Tibial nerve (tissue), 4 donors: ENCODE results near the gene CHL1. TPM values are rescaled to one million over a fixed set of nuclear protein-coding genes. Genes with fewer than 3 reads are reported as not detected.

Experiments
- DNase-seq, 2 donors: peaks; one replicate each; pipeline ENCODE4 v3.0.0-alpha.2; 2019; ENCODE audit warnings: low spot score in 2 of 2
- H3K27ac ChIP-seq, 4 donors: fragments of 200-600 bp; sonication (generic) in 3 of 4; one replicate each; pipeline ENCODE4 v1.5.1; 2017 to 2019; ENCODE audit warnings: mild to moderate bottlenecking in 1 of 4
- H3K27me3 ChIP-seq, 2 donors: fragments of 200-600 bp; sonication (generic) in 1 of 2; one replicate each; pipeline versions ENCODE4 v1.5.1 to v1.6.0; 2017 to 2019
- H3K36me3 ChIP-seq, 3 donors: fragments of 200-600 bp; sonication (generic); one replicate each; pipeline ENCODE4 v1.5.1; 2018 to 2019
- H3K4me1 ChIP-seq, 4 donors: fragments of 200-600 bp; sonication (generic) in 3 of 4; one replicate each; pipeline ENCODE4 v1.5.1; 2017 to 2019
- H3K4me3 ChIP-seq, 4 donors: fragments of 200-600 bp; sonication (generic) in 3 of 4; one replicate each; pipeline ENCODE4 v1.5.1; 2017 to 2019; ENCODE audit warnings: mild to moderate bottlenecking in 1 of 4, moderate library complexity in 1 of 4
- H3K9me3 ChIP-seq, 4 donors: fragments of 200-600 bp; sonication (generic) in 3 of 4; one replicate each; pipeline ENCODE4 v1.5.1; 2017 to 2019
- EP300 ChIP-seq, 2 donors: sonication (generic); formaldehyde crosslinking; IDR thresholded peaks; one replicate each; pipeline ENCODE4 v1.6.1; 2017; ENCODE audit warnings: antibody characterized with exemption in 2 of 2, mild to moderate bottlenecking in 1 of 2
- POLR2A ChIP-seq, 2 donors: fragments of 450-650 bp; IDR thresholded peaks; one replicate each; pipeline ENCODE4 v1.6.1; 2017; ENCODE audit warnings: antibody characterized with exemption in 2 of 2, mild to moderate bottlenecking in 2 of 2, moderate library complexity in 2 of 2
- WGBS, 2 donors: methylation state at CpG; one replicate each; pipeline ENCODE4 v1.1.5; 2018; 5-methylcytosine and 5-hydroxymethylcytosine counted together
- total RNA-seq, 4 donors: library from RNA; depleted of rRNA; stranded (reverse); fragments of >200 nt; gene quantifications; one replicate each; pipeline ENCODE4 v1.1.0, GENCODE V29; 2016
- TF ChIP-seq, protein P1 (sequence below), 5 experiments: fragments of 200-600 bp in 3 of 5; fragments of 450-650 bp in 2 of 5; sonication (generic) in 3 of 5; IDR thresholded peaks; one replicate each; pipeline ENCODE4 v1.5.1; 2016 to 2019; ENCODE audit warnings: antibody characterized with exemption in 5 of 5, mild to moderate bottlenecking in 3 of 5, moderate library complexity in 2 of 5

The CHL1 gene, protein sequence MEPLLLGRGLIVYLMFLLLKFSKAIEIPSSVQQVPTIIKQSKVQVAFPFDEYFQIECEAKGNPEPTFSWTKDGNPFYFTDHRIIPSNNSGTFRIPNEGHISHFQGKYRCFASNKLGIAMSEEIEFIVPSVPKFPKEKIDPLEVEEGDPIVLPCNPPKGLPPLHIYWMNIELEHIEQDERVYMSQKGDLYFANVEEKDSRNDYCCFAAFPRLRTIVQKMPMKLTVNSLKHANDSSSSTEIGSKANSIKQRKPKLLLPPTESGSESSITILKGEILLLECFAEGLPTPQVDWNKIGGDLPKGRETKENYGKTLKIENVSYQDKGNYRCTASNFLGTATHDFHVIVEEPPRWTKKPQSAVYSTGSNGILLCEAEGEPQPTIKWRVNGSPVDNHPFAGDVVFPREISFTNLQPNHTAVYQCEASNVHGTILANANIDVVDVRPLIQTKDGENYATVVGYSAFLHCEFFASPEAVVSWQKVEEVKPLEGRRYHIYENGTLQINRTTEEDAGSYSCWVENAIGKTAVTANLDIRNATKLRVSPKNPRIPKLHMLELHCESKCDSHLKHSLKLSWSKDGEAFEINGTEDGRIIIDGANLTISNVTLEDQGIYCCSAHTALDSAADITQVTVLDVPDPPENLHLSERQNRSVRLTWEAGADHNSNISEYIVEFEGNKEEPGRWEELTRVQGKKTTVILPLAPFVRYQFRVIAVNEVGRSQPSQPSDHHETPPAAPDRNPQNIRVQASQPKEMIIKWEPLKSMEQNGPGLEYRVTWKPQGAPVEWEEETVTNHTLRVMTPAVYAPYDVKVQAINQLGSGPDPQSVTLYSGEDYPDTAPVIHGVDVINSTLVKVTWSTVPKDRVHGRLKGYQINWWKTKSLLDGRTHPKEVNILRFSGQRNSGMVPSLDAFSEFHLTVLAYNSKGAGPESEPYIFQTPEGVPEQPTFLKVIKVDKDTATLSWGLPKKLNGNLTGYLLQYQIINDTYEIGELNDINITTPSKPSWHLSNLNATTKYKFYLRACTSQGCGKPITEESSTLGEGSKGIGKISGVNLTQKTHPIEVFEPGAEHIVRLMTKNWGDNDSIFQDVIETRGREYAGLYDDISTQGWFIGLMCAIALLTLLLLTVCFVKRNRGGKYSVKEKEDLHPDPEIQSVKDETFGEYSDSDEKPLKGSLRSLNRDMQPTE (N-terminal part only)
- total RNA-seq: 100 to 1,000 TPM; 156 to 290 (median 235) TPM

DNA sequence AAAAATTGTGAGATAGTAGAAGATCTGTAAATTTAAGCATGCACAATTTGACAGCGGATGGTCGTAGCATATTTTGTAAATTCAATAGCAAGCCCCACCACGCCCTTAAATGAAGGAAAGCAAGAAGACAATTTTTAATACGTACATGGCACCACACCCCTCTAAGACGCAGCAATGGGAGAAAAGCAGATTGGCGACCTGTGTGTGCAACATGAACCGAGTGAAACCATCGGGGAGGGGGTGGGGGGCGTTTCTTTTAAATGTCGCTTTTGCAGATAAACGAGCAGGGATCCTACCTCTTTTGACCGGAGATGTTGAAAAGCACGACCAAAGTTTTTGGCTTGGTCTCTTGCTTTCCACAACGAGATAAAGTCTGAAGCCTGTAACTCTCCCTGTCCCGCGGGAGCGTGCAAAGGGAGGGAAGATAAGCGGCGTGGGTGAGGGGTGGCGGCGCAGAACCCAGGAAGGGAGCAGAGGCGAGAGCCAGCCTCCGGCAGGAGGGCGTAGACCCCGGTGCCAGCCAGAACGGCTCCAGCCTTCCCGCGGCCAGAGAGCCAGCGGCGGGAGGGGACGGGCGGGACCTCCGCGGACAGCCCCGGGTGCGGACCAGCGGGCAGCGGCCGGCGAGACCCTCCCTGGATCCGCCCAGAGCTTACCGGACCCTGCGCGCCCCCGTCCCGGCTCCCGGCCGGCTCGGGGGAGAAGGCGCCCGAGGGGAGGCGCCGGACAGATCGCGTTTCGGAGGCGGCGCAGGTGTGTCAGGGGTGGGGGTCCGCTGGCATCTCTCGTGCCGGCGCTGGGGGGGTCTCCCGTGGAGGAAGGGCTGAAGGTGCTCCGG is at the start of gene CHL1:
CHL1 (plus strand) TSS at position 453 of the 838 bp plus-strand sequence. CDS start 123,014 bp downstream, outside the sequence.
- Histone ChIP-seq H3K4me3 (peak within 1 kb of the TSS; percentile 55 to 76 (median 62)), H3K27ac (peak within 1 kb of the TSS; percentile 72 to 91 (median 87)), H3K9me3 (no peaks in the 10 kb centered on the region), H3K4me1 (peaks cover 0 to 28% (median 11%) of the 10 kb centered on the region in 4 donors), H3K36me3 (no peaks in the 10 kb centered on the region), H3K27me3 (peaks cover 0 to 14% of the 10 kb centered on the region in 2 donors)
- TF ChIP-seq POLR2A (IDR thresholded peaks at IDR 0.05): no peak
- peak in 1 of 2 donors; percentile 36 for TF ChIP-seq EP300 (IDR thresholded peaks at IDR 0.05)
- DNase-seq: no peak
- WGBS, 2 donors: 2% methylated on average over 36 to 37 of the region's 64 CpGs

DNA sequence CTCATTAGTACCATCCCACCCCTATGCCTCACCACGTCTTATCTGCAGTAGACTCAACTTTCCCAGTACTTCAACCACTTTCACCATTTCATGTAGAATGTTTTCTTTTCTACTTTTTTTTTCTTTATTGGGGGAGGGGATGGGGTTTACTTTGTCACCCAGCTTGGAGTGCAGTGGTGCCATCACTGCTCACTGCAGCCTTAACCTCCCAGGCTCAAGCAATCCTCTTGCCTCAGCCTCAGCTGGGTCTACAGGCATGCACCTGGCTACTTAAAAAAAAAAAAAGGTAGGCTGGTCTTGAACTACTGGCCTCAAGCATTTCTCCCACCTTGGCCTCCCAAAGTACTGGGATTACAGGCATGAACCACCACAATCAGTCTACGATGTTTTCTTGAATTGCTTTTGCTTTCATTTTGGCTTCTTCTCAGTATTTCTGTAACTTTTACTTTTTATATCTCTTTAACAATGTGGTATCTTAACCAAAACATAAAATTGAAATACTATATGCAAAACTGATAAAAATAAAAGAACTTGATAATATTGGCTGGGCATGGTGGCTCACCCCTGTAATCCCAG is 44.9 kb upstream of the CHL1 start:
- H3K9me3 ChIP-seq: no peaks in the 10 kb centered on the region
- no peaks in the 10 kb centered on the region for H3K36me3 ChIP-seq
- no peak for DNase-seq
- no peak overlapping the region for H3K27ac ChIP-seq
- no peak for TF ChIP-seq POLR2A (IDR thresholded peaks at IDR 0.05)
- TF ChIP-seq, protein P1, sequence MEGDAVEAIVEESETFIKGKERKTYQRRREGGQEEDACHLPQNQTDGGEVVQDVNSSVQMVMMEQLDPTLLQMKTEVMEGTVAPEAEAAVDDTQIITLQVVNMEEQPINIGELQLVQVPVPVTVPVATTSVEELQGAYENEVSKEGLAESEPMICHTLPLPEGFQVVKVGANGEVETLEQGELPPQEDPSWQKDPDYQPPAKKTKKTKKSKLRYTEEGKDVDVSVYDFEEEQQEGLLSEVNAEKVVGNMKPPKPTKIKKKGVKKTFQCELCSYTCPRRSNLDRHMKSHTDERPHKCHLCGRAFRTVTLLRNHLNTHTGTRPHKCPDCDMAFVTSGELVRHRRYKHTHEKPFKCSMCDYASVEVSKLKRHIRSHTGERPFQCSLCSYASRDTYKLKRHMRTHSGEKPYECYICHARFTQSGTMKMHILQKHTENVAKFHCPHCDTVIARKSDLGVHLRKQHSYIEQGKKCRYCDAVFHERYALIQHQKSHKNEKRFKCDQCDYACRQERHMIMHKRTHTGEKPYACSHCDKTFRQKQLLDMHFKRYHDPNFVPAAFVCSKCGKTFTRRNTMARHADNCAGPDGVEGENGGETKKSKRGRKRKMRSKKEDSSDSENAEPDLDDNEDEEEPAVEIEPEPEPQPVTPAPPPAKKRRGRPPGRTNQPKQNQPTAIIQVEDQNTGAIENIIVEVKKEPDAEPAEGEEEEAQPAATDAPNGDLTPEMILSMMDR (IDR thresholded peaks at IDR 0.05): no peak
- TF ChIP-seq EP300 (IDR thresholded peaks at IDR 0.05): no peak
- 89 to 93% methylated on average over 2 of the region's 2 CpGs for WGBS, 2 donors
- no peak overlapping the region for H3K4me3 ChIP-seq
- H3K27me3 ChIP-seq: no peaks in the 10 kb centered on the region
- no peaks in the 10 kb centered on the region for H3K4me1 ChIP-seq

DNA sequence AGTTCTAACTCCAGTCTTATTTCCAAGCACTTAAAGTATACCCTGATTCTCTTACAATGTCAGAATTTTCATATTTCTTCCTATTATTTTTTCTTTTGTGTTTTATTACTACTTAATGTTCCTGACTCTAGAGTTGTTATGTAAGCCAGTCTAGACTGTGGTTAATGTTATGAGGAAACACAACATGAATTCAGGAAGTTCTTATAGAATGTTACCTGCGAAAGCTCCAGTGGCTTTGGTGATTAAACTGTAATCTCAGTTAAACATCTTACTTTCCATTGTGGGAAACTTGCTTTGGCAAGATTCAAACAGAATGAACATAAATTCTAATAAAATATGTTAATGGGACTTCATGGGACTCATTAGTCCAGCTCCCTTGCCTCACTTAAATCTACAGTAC is 36.6 kb upstream of the CHL1 start:
- DNase-seq: no peak
- Histone ChIP-seq H3K4me1 (peaks cover 0 to 5% (median 0%) of the 10 kb centered on the region in 4 donors), H3K4me3 (no peak overlapping the region), H3K27ac (no peak overlapping the region), H3K27me3 (no peaks in the 10 kb centered on the region), H3K9me3 (no peaks in the 10 kb centered on the region), H3K36me3 (no peaks in the 10 kb centered on the region)
- WGBS, 2 donors: 77 to 79% methylated on average over 1 of the region's 1 CpG
- TF ChIP-seq EP300 (IDR thresholded peaks at IDR 0.05): no peak
- TF ChIP-seq, protein P1 (IDR thresholded peaks at IDR 0.05): no peak
- TF ChIP-seq POLR2A (IDR thresholded peaks at IDR 0.05): no peak

DNA sequence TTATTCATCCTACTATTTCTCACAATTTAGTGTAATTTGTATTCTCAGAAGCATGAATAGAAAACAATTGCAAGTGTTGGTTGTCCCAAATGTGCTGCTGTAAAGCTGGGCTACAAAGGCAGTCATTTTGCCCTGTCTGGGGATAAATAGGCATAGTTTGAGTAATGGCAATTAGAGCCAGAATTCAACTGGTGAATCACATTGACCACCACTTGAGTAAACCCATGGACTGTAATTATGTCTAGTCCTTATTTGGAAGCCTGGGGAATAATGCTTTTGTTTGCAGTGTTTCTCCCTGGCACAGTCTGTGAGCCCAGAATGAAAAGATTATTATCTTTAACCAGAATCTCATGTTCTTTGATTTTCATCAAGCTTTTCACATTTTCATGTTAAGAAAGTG is 30.5 kb upstream of the CHL1 start:
- TF ChIP-seq EP300 (IDR thresholded peaks at IDR 0.05) (no peak), POLR2A (IDR thresholded peaks at IDR 0.05) (no peak)
- TF ChIP-seq, protein P1 (IDR thresholded peaks at IDR 0.05): no peak
- no peaks in the 10 kb centered on the region for H3K36me3 ChIP-seq
- no peaks in the 10 kb centered on the region for H3K9me3 ChIP-seq
- H3K4me3 ChIP-seq: no peak overlapping the region
- peak overlapping the region in 2 of 4 donors; percentile 45 to 53 for H3K27ac ChIP-seq
- peaks cover 0 to 7% (median 3%) of the 10 kb centered on the region in 4 donors for H3K4me1 ChIP-seq
- no peaks in the 10 kb centered on the region for H3K27me3 ChIP-seq
- no peak for DNase-seq
